Vagina (tissue), 2 donors: ENCODE results near the gene ADAT1.

Source experiments
- CTCF ChIP-seq, 3 experiments: fragments of 450-650 bp in 2 of 3; fragments of 200-600 bp in 1 of 3; sonication (generic) in 1 of 3; IDR thresholded peaks; one replicate each; pipeline ENCODE4 v1.5.1; 2017 to 2019; ENCODE audit warnings: antibody characterized with exemption in 3 of 3, mild to moderate bottlenecking in 2 of 3, moderate library complexity in 2 of 3
- POLR2A ChIP-seq, 2 donors: fragments of 450-650 bp; IDR thresholded peaks; one replicate each; pipeline ENCODE4 v1.6.1; 2017; ENCODE audit warnings: antibody characterized with exemption in 2 of 2, mild to moderate bottlenecking in 2 of 2, moderate library complexity in 2 of 2
- POLR2AphosphoS5 ChIP-seq, 2 donors: sonication (generic); formaldehyde crosslinking; IDR thresholded peaks; one replicate each; pipeline ENCODE4 v1.9.0; 2017; ENCODE audit warnings: antibody characterized with exemption in 2 of 2, mild to moderate bottlenecking in 2 of 2, low read depth in 1 of 2; ENCODE audit not compliant: insufficient read depth in 1 of 2

GRCh38 chr16:75578212-75578611 is 44.9 kb downstream of the ADAT1 start:
- TF ChIP-seq CTCF (IDR thresholded peaks at IDR 0.05) (no peak), POLR2A (IDR thresholded peaks at IDR 0.05) (no peak), POLR2AphosphoS5 (IDR thresholded peaks at IDR 0.05; ENCODE audit: insufficient read depth in 1 of 2, low read depth in 1 of 2) (no peak)
